ENCODE measurements around the gene LIMA1.

LIMA1 gene

DNA sequence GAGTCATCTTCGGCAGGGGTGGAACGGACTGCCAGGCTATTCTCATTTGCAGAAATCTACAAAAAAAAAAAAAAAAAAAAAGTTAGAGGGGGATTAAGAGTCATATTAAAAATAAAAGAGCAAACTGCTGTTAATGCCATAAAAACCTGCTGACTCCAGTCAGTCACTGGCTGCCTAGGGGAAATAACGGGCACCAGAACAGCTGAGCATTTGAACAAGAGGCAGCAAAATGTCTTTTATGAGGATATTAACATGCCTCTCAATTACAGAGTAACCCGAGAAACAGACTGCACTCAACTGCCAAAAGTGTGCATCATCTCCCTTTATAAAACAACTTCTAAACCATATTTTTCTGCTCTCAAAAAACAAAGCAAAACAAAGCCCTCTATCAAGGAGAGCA is 87.5 kb downstream of the LIMA1 start:
- no peak for DNase-seq (ENCODE audit: low read depth)

DNA sequence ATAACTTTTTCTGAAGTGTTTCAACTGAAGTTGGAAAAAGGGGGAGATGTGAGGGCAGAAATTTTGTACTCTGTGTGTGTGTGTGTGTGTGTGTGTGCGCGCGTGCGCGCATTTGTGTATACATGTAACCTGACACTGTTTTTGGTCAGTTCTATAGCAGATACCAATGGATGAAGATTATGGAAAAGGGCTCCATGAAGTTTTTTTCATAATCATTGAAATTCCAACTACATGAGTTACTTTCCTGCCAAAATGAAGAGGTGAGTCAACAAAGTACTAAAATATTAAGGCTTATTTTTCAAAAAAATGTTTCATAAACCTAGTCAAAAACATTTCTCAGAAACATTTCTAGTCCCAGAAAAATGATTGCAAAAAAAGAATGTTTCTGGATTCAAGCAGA is 90.4 kb downstream of the LIMA1 start:
- no peak overlapping the region for H3K4me3 ChIP-seq (ENCODE audit: low read depth, low read length)
- no peak for DNase-seq (ENCODE audit: low read depth)
- TF ChIP-seq, protein P1, sequence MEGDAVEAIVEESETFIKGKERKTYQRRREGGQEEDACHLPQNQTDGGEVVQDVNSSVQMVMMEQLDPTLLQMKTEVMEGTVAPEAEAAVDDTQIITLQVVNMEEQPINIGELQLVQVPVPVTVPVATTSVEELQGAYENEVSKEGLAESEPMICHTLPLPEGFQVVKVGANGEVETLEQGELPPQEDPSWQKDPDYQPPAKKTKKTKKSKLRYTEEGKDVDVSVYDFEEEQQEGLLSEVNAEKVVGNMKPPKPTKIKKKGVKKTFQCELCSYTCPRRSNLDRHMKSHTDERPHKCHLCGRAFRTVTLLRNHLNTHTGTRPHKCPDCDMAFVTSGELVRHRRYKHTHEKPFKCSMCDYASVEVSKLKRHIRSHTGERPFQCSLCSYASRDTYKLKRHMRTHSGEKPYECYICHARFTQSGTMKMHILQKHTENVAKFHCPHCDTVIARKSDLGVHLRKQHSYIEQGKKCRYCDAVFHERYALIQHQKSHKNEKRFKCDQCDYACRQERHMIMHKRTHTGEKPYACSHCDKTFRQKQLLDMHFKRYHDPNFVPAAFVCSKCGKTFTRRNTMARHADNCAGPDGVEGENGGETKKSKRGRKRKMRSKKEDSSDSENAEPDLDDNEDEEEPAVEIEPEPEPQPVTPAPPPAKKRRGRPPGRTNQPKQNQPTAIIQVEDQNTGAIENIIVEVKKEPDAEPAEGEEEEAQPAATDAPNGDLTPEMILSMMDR (IDR thresholded peaks at IDR 0.05; ENCODE audit: insufficient read depth, low read depth, low read length, missing control alignments) = no peak

More for the DNA sequence above, 87.5 kb downstream of the LIMA1 start:
- TF ChIP-seq, protein P1 (IDR thresholded peaks at IDR 0.05; ENCODE audit: insufficient read depth, low read depth, low read length, missing control alignments) = no peak
- no peak overlapping the region for H3K4me3 ChIP-seq (ENCODE audit: low read depth, low read length)

DNA sequence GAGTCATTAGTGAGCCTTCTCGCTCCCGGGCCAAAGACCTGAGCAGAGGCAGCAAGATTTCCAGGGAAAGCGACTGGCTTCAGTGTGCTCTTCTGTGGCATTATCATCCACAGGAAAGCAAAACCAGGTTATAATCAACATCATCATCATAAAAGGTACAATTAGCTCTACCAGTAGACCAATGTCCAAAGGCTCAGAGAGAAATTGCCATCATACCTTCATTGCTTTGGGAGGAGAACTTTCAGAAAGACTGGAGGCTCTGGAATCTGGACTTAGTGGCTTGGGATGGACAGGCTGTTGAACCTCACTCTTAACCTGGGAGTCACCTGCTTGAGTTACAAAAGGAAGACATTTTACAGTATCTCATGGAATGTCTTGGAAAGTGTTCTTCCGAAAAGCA is 91.1 kb downstream of the LIMA1 start:
- H3K4me3 ChIP-seq (ENCODE audit: low read depth, low read length) = no peak overlapping the region
- no peak for DNase-seq (ENCODE audit: low read depth)
- TF ChIP-seq, protein P1 (IDR thresholded peaks at IDR 0.05; ENCODE audit: insufficient read depth, low read depth, low read length, missing control alignments) = no peak

DNA sequence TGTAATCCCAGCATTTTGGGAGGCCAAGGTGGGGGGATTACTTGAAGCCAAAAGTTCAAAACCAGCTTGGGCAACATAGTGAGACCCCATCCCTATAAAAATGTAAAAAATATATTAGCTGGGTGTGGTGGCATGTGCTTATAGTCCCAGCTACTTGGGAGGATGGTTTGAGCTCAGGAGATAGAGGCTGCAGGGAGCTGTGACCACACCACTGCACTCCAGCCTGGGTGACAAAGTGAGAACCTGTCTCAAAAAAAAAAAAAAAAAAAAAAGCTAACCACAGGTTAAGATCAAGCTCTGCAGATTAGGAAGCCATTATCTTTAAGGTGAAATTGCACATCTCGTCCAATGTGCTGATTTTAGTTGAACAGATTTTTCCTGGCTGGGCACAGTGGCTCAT is 92.5 kb downstream of the LIMA1 start:
- DNase-seq (ENCODE audit: low read depth) = no peak
- H3K4me3 ChIP-seq (ENCODE audit: low read depth, low read length) = no peak overlapping the region
- TF ChIP-seq, protein P1 (IDR thresholded peaks at IDR 0.05; ENCODE audit: insufficient read depth, low read depth, low read length, missing control alignments) = no peak

DNA sequence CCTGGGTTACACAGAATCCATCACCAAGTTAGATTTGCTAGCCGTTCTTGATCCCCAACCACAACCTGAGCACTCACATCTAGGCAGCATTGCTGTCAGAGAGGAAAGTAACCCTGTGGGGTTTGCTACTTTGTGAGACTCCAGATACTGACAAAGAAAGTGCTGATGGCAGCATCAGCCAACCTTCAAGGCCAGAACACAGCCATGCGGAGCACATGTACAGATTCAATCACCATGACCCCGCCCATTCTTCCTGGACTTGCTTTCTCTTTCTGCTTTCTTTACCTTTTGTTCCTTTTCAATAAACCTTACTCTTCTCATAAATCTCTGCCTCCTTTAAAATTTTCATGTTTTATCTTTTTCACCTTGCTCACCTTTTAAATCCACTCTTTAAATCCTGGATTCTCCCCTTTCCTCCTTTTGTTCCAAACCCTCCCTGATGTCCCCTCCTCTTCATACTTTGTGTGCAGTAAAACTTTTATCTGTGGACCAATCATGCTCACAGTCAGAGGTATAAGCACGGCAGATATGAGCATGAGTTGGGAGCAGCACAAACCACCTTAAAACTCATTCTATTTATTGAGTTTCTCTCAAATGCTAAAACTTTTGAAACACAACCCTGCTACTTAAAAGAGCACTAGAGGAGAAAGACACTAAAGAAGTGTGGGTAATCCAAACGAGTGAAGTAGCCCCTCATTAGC is 94.3 kb downstream of the LIMA1 start:
- TF ChIP-seq, protein P1 (IDR thresholded peaks at IDR 0.05; ENCODE audit: insufficient read depth, low read depth, low read length, missing control alignments) = no peak
- H3K4me3 ChIP-seq (ENCODE audit: low read depth, low read length) = no peak overlapping the region
- DNase-seq (ENCODE audit: low read depth) = peak; percentile 62

DNA sequence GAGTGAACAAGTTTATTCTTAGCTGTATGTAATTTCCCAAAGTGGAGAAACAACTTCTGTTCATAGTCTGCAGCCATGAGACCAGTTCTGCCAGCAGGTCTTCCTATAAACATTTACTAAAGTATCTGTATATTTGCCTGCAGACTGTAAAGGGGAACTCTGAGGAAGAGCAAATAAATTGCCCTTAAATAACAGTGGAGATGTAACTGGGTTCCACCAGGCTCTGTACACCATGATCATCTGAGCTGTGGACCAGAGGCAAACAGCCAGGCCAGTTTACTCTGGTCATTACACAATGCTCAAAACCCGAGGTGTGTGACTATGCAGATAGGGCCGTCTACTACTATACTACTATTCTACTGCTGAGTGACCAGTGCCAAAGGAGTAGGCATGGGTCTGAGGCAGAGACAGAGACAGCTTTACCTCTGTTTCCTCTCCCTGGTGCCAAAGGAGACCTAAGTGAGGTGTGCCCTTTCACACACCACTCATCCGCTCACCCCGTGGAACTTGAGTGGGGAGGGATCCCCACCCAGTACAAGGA is 95.0 kb downstream of the LIMA1 start:
- TF ChIP-seq, protein P1 (IDR thresholded peaks at IDR 0.05; ENCODE audit: insufficient read depth, low read depth, low read length, missing control alignments) = no peak
- DNase-seq (ENCODE audit: low read depth) = no peak
- H3K4me3 ChIP-seq (ENCODE audit: low read depth, low read length) = no peak overlapping the region
